K562 (cell line): Measurements from ENCODE around the gene TP53BP1. TPM values are rescaled to one million over a fixed set of nuclear protein-coding genes. Genes with fewer than 3 reads are reported as not detected.

Experiments used
- BMI1 ChIP-seq: fragments of 150-350 bp; IDR thresholded peaks from 2 replicates; pipeline ENCODE4 v1.6.1; 2014; ENCODE audit warnings: low read length
- C11orf30 ChIP-seq: fragments of 450-650 bp; IDR thresholded peaks from 2 replicates; pipeline ENCODE4 v1.6.1; 2016; ENCODE audit warnings: low read depth, mild to moderate bottlenecking
- CEBPB ChIP-seq: fragments of 450-650 bp; IDR thresholded peaks from 2 replicates; pipeline ENCODE4 v1.6.1; 2016; ENCODE audit warnings: missing genetic modification characterization, missing compliant biosample characterization
- FOXP1 ChIP-seq: sonication (generic); formaldehyde crosslinking; IDR thresholded peaks from 2 replicates; pipeline ENCODE4 v1.8.0; 2022; ENCODE audit warnings: mild to moderate bottlenecking, missing genetic modification reagents
- NFE2L1 ChIP-seq: fragments of 450-650 bp; IDR thresholded peaks from 2 replicates; pipeline ENCODE4 v1.6.1; 2016; ENCODE audit warnings: missing genetic modification characterization, low read depth, mild to moderate bottlenecking, missing compliant biosample characterization, moderate library complexity, borderline replicate concordance
- NR2C2 ChIP-seq, 2 experiments: fragments of 200-800 bp in 1 of 2; sonication (Bioruptor generic) in 1 of 2; sonication (generic) in 1 of 2; formaldehyde crosslinking in 1 of 2; IDR thresholded peaks; 2 replicates each; pipeline versions ENCODE4 v1.6.1 to v1.8.0; 2016 to 2022; ENCODE audit warnings: mild to moderate bottlenecking in 1 of 2, missing compliant biosample characterization in 1 of 2, missing genetic modification characterization in 1 of 2, missing genetic modification reagents in 1 of 2
- POLR2B ChIP-seq: fragments of 450-650 bp; IDR thresholded peaks from 2 replicates; pipeline ENCODE4 v1.6.1; 2018; ENCODE audit warnings: low read depth; ENCODE audit not compliant: partially characterized antibody
- SMARCE1 ChIP-seq: fragments of 450-650 bp; IDR thresholded peaks from 2 replicates; pipeline ENCODE4 v1.7.1; 2016; ENCODE audit warnings: mild to moderate bottlenecking
- SP2 ChIP-seq: IDR thresholded peaks from 2 replicates; pipeline ENCODE4 v1.6.1; 2011; ENCODE audit warnings: mild to moderate bottlenecking, low read depth, low read length, moderate library complexity; ENCODE audit not compliant: poor library complexity, severe bottlenecking; ENCODE audit errors: extremely low read depth
- SRSF1 ChIP-seq: fragments of 200-400 bp; formaldehyde crosslinking; IDR thresholded peaks from 2 replicates; pipeline ENCODE4 v1.6.1; 2017; ENCODE audit warnings: mild to moderate bottlenecking, low read depth, low read length, moderate library complexity
- TCF3 ChIP-seq: sonication (generic); formaldehyde crosslinking; IDR thresholded peaks from 2 replicates; pipeline ENCODE4 v1.4.0; 2020; ENCODE audit warnings: mild to moderate bottlenecking, missing genetic modification reagents
- TEAD4 ChIP-seq, 2 experiments: sonication (generic) in 1 of 2; formaldehyde crosslinking in 1 of 2; IDR thresholded peaks; 2 replicates each; pipeline versions ENCODE4 v1.6.1 to v1.8.0; 2012 to 2022; ENCODE audit warnings: borderline replicate concordance in 1 of 2, inconsistent platforms in 1 of 2, low read length in 1 of 2, mild to moderate bottlenecking in 1 of 2, missing genetic modification reagents in 1 of 2
- TRIM24 ChIP-seq, 2 experiments: fragments of 450-650 bp; IDR thresholded peaks; 2 replicates each; pipeline ENCODE4 v1.6.1; 2016
- U2AF2 ChIP-seq: fragments of 200-400 bp; formaldehyde crosslinking; optimal IDR thresholded peaks from 2 replicates; pipeline ENCODE3; 2017; ENCODE audit warnings: low read depth, mild to moderate bottlenecking, low read length
- ZBTB7A ChIP-seq: IDR thresholded peaks from 2 replicates; pipeline ENCODE4 v1.6.1; 2011; ENCODE audit warnings: low read depth, mild to moderate bottlenecking, low read length, moderate library complexity, borderline replicate concordance; ENCODE audit not compliant: control insufficient read depth
- polyA plus RNA-seq, 8 experiments: library from polyadenylated mRNA; depleted of rRNA in 4 of 8; stranded (reverse) in 5 of 8; unstranded in 3 of 8; fragments of >200 nt; fragmentation: Nextera tagmentation in 2 of 8; fragmentation: Illumina TruSeq in 1 of 8; extraction: Ambion mirVana in 2 of 8; extraction: Trizol in 1 of 8; gene quantifications; 2 replicates each; pipeline versions ENCODE4 v1.2.1 to v1.2.3, GENCODE V29; 2011 to 2014; ENCODE audit warnings: inconsistent platforms in 1 of 8, missing spikeins in 1 of 8
- total RNA-seq, 7 experiments: library from RNA; depleted of rRNA in 6 of 7; stranded (reverse); fragments of >200 nt in 6 of 7; fragmentation: Illumina TruSeq in 2 of 7; extraction: Trizol in 2 of 7; gene quantifications; 2 replicates each; pipeline versions ENCODE4 v1.2.1 to v1.2.3, GENCODE V29; 2011 to 2021; ENCODE audit warnings: low replicate concordance in 1 of 7
- TF ChIP-seq, protein P1 (sequence below): sonication (generic); formaldehyde crosslinking; IDR thresholded peaks from 2 replicates; pipeline ENCODE4 v1.8.0; 2022; ENCODE audit warnings: mild to moderate bottlenecking, missing genetic modification reagents

Gene TP53BP1
- total and polyA plus RNA-seq, 9 of the 15 experiments (the other 6 are each of a cell fraction or from before 2014, with no cell fraction given) = 5.7 to 63.3 (median 30.9) TPM

DNA sequence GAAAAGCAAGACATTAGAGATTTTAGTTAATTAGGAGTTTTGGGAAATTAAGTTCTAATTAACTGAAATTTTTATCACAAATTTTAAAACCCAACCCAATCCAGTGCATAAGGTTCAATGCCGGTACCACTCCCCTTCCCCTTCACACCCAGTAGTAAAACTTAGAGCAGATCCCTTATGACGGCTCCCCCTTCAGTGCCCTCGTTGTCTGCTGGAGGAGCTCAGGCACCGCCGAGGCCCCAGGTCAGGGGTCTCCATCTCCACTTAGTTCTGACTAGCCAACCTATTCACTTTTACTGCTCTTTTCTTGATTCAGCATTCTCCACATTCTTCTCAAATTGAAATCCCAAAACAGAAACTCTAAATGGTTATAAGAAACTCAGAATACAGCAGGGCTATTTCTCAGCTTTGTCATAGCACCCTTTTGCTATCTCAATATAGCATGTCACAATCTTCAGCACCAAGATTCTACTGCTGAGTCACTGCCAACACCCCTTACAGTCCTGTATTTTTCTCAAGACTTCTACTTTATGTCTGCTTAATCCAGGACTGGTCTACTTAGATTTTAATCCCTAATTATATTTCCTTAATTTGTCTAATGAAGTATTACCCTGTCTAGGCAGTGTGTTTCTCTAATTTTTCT lies 82.3 kb downstream of the TP53BP1 start (continued):
- TF ChIP-seq, protein P1, sequence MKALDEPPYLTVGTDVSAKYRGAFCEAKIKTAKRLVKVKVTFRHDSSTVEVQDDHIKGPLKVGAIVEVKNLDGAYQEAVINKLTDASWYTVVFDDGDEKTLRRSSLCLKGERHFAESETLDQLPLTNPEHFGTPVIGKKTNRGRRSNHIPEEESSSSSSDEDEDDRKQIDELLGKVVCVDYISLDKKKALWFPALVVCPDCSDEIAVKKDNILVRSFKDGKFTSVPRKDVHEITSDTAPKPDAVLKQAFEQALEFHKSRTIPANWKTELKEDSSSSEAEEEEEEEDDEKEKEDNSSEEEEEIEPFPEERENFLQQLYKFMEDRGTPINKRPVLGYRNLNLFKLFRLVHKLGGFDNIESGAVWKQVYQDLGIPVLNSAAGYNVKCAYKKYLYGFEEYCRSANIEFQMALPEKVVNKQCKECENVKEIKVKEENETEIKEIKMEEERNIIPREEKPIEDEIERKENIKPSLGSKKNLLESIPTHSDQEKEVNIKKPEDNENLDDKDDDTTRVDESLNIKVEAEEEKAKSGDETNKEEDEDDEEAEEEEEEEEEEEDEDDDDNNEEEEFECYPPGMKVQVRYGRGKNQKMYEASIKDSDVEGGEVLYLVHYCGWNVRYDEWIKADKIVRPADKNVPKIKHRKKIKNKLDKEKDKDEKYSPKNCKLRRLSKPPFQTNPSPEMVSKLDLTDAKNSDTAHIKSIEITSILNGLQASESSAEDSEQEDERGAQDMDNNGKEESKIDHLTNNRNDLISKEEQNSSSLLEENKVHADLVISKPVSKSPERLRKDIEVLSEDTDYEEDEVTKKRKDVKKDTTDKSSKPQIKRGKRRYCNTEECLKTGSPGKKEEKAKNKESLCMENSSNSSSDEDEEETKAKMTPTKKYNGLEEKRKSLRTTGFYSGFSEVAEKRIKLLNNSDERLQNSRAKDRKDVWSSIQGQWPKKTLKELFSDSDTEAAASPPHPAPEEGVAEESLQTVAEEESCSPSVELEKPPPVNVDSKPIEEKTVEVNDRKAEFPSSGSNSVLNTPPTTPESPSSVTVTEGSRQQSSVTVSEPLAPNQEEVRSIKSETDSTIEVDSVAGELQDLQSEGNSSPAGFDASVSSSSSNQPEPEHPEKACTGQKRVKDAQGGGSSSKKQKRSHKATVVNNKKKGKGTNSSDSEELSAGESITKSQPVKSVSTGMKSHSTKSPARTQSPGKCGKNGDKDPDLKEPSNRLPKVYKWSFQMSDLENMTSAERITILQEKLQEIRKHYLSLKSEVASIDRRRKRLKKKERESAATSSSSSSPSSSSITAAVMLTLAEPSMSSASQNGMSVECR (CRISPR knock-in tag) = no peak
- TF ChIP-seq TEAD4 (IDR thresholded peaks at IDR 0.05; ENCODE audit: low read length) = peak; percentile 17; the same call in 1 of the 2 replicates
- TF ChIP-seq TEAD4 (CRISPR knock-in tag; IDR thresholded peaks at IDR 0.05; ENCODE audit: borderline replicate concordance) = no peak
- TF ChIP-seq ZBTB7A = peak; percentile 48; the same call in 1 of the 2 replicates
- TF ChIP-seq C11orf30 = peak; percentile 91
- TF ChIP-seq CEBPB (tag) = peak; percentile 85
- TF ChIP-seq TRIM24 (IDR thresholded peaks at IDR 0.05) = 0 out of 4 replicates have a peak, but pooled peaks of 1 of the 2 experiments have one; percentile 12
- no peak for TF ChIP-seq SRSF1
- TF ChIP-seq SP2 = no peak
- no peak for TF ChIP-seq FOXP1 (CRISPR knock-in tag)
- TF ChIP-seq BMI1 = no peak
- TF ChIP-seq SMARCE1 = peak; percentile 68
- peak; percentile 78 for TF ChIP-seq NFE2L1 (tag)
- no peak for TF ChIP-seq U2AF2
- no peak for TF ChIP-seq NR2C2 (CRISPR knock-in tag; IDR thresholded peaks at IDR 0.05)
- TF ChIP-seq NR2C2 (tag; IDR thresholded peaks at IDR 0.05) = peak; percentile 26; the same call in 1 of the 2 replicates
- no peak for TF ChIP-seq POLR2B
- peak; percentile 34; the same call in 1 of the 2 replicates for TF ChIP-seq TCF3 (CRISPR knock-in tag)
